Heart right ventricle (tissue), 16 donors: Measurements from ENCODE around the gene ANTXR1. TPM values are rescaled to one million over a fixed set of nuclear protein-coding genes. Genes with fewer than 3 reads are reported as not detected.

Experiments used
- ATAC-seq, 8 donors: fragments of 200-7000 bp; cut with Tn5 transposase; one replicate each; pipeline ENCODE4 v1.9.1; 2020; ENCODE audit warnings: mild to moderate bottlenecking in 8 of 8, moderate library complexity in 8 of 8, moderate number of reproducible peaks in 1 of 8
- DNase-seq, 2 donors: peaks; one replicate each; pipeline ENCODE4 v3.0.0-alpha.2; 2020
- H3K27ac ChIP-seq, 10 donors: fragments of 200-600 bp; sonication (generic) in 2 of 10; one replicate each; pipeline versions ENCODE4 v1.5.0 to v1.8.0; 2020 to 2022; ENCODE audit warnings: mild to moderate bottlenecking in 3 of 10
- H3K27me3 ChIP-seq, 7 donors: fragments of 200-600 bp; one replicate each; pipeline ENCODE4 v1.8.0; 2021 to 2022; ENCODE audit warnings: mild to moderate bottlenecking in 2 of 7
- H3K36me3 ChIP-seq, 9 donors: fragments of 200-600 bp; sonication (generic) in 1 of 9; one replicate each; pipeline versions ENCODE4 v1.5.0 to v1.8.0; 2020 to 2022; ENCODE audit warnings: mild to moderate bottlenecking in 2 of 9
- H3K4me1 ChIP-seq, 9 donors: fragments of 200-600 bp; sonication (generic) in 1 of 9; one replicate each; pipeline versions ENCODE4 v1.5.0 to v1.8.0; 2020 to 2022; ENCODE audit warnings: mild to moderate bottlenecking in 4 of 9
- H3K4me3 ChIP-seq, 10 donors: fragments of 200-600 bp; sonication (generic) in 2 of 10; one replicate each; pipeline versions ENCODE4 v1.5.0 to v1.8.0; 2020 to 2022; ENCODE audit warnings: mild to moderate bottlenecking in 7 of 10, moderate library complexity in 2 of 10
- H3K9me3 ChIP-seq, 11 donors: fragments of 200-600 bp in 10 of 11; sonication (generic) in 2 of 11; one replicate each; pipeline versions ENCODE4 v1.5.0 to v1.8.0; 2013 to 2022; ENCODE audit warnings: mild to moderate bottlenecking in 2 of 11, control low read depth in 1 of 11, moderate library complexity in 1 of 11
- WGBS, 2 donors: extraction: QIAGEN DNeasy Blood & Tissue Kit; methylation state at CpG; one replicate each; pipeline ENCODE4 v1.1.7; 2013; ENCODE audit warnings: inconsistent platforms in 1 of 2; 5-methylcytosine and 5-hydroxymethylcytosine counted together
- intact Hi-C, 10 donors: fragments of 100-400 bp; cut with DNase I; formaldehyde crosslinking; loops; one replicate each; pipeline versions ENCODE4 v1.11.1 to v1.14.2; 2022
- polyA plus RNA-seq, 2 donors: library from polyadenylated mRNA; stranded (reverse); fragments of 200-250 nt; gene quantifications; one replicate each; pipeline ENCODE4 v1.2.3, GENCODE V29; 2013
- total RNA-seq, 10 donors: library from RNA; stranded (reverse); fragmentation: NEBNext Ultra II Directional in 3 of 10; extraction: Animal tissue kit (Norgen Biotek cat#: 25700) in 3 of 10; gene quantifications; one replicate each; pipeline versions ENCODE4 v1.2.1 to v1.2.4, GENCODE V29; 2021 to 2023
- TF ChIP-seq, protein P1 (sequence below), 9 donors: fragments of 200-600 bp; sonication (generic) in 2 of 9; IDR thresholded peaks; one replicate each; pipeline versions ENCODE4 v1.5.0 to v1.8.0; 2021 to 2022; ENCODE audit warnings: antibody characterized with exemption in 9 of 9, mild to moderate bottlenecking in 5 of 9, moderate library complexity in 1 of 9
- donor health status: Arrhythmogenic right ventricular cardiomyopathy.
- donor health status: ischemic (EF 13 %, LVEDD 7.1; RV severe dilation, severe dysfunction).
- donor health status: healthy with polysubstance abuse.
- donor health status: DM: no; HTN: yes; CAD: no.
- donor health status: DM: no; HTN: no; CAD: no.
- donor health status: ischemic (EF 25% LVEDD 6.9; RV normal size, moderate dysfunction).
- donor health status: ischemic (EF 25% LVEDD 5.7; RV mildly dilated, moderate dysfunction).
- donor health status: healthy.
- donor health status: DM: yes; HTN: yes; CAD: no.
- donor health status: Ischemic cardiomyopathy.
- donor health status: ischemic (EF 35%, LVEDD 5.7; RV mildly dilated, moderate dysfunction).
- donor health status: nonischemic (EF 11% LVEDD 7.7; RV severe dilation, severe dysfunction).
- donor health status: DM: yes; HTN: yes; CAD: no.
- donor health status: PGD.
- donor health status: ischemic (EF 29% LVEDD 5.4; RV normal size, mild dysfunction).
- donor health status: nonischemic (EF 23%, LVEDD 6.1; RV moderate dilation, normal function).

Gene ANTXR1
- total and polyA plus RNA-seq, 12 donors: 8.9 to 33.1 (median 24.1) TPM

DNA sequence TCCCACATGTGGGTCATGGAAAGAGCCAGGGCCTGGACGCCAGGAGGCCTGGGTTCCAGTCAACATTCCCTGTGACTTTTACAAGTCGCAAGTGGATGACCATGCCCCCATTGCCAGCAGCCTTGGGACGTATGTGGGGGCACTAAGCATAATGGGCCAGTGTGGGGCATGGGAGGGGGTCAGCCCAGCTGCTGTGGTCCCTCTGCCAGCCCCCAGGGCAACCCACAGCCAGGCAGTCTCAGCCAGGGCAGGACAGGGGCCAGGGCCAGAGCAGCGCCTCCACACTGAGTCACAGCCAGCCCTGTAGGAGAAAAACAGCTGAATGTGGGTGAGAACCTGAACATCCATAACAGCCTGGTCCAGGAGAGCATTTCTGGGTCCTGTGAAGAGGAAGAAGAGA lies 200.8 kb downstream of the ANTXR1 start:
- H3K4me1 ChIP-seq: peaks cover 0 to 54% (median 35%) of the 10 kb centered on the region in 9 donors

DNA sequence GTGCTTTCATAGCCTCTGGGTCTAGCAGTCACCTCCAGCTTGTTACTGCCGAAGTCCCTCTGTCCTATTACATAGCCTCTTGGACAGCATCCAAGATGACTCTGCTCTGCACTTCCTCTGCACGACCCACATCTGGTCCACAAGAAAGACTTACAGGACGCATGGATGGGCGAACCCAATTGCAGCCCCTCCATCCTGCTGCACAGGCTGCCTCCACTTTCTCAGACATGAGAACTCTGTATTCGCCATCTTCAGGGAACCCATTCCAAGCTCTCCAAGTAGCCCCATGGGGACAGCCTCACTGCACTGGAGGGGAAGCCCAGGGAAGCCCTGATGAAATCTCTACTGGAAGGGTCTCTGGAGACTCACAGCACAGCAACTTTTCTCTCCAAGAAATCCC lies 201.9 kb downstream of the ANTXR1 start:
- intact Hi-C loops: loop anchor here in 1 of 10 donors (10.0 kb wide), 1 partner anchor 90 kb away; no protein-coding TSS in a partner anchor
- Histone ChIP-seq H3K9me3 (no peaks in the 10 kb centered on the region), H3K4me3 (no peak overlapping the region), H3K4me1 (peaks cover 0 to 54% (median 35%) of the 10 kb centered on the region in 9 donors), H3K27me3 (no peaks in the 10 kb centered on the region), H3K36me3 (no peaks in the 10 kb centered on the region), H3K27ac (peak overlapping the region in 5 of 10 donors; percentile 28 to 71 (median 52))
- DNase-seq: peak; percentile 20 to 64
- TF ChIP-seq, protein P1, sequence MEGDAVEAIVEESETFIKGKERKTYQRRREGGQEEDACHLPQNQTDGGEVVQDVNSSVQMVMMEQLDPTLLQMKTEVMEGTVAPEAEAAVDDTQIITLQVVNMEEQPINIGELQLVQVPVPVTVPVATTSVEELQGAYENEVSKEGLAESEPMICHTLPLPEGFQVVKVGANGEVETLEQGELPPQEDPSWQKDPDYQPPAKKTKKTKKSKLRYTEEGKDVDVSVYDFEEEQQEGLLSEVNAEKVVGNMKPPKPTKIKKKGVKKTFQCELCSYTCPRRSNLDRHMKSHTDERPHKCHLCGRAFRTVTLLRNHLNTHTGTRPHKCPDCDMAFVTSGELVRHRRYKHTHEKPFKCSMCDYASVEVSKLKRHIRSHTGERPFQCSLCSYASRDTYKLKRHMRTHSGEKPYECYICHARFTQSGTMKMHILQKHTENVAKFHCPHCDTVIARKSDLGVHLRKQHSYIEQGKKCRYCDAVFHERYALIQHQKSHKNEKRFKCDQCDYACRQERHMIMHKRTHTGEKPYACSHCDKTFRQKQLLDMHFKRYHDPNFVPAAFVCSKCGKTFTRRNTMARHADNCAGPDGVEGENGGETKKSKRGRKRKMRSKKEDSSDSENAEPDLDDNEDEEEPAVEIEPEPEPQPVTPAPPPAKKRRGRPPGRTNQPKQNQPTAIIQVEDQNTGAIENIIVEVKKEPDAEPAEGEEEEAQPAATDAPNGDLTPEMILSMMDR (IDR thresholded peaks at IDR 0.05): no peak
- peak; percentile 67 to 84 (median 77) for ATAC-seq
- WGBS, 2 donors: 31 to 36% methylated on average over 5 of the region's 5 CpGs

More for the DNA sequence above, 200.8 kb downstream of the ANTXR1 start:
- ATAC-seq (peak in 2 of 8 donors; percentile 29 to 31), DNase-seq (no peak)
- intact Hi-C loops: loop anchor here in 1 of 10 donors (10.0 kb wide), 1 partner anchor 91 kb away; no protein-coding TSS in a partner anchor
- no peaks in the 10 kb centered on the region for H3K27me3 ChIP-seq
- WGBS, 2 donors: 85 to 90% methylated on average over 4 of the region's 4 CpGs
- no peaks in the 10 kb centered on the region for H3K36me3 ChIP-seq
- TF ChIP-seq, protein P1 (IDR thresholded peaks at IDR 0.05): no peak
- H3K9me3 ChIP-seq: no peaks in the 10 kb centered on the region
- H3K4me3 ChIP-seq: no peak overlapping the region
- H3K27ac ChIP-seq: peak overlapping the region in 7 of 10 donors; percentile 28 to 71 (median 48)

DNA sequence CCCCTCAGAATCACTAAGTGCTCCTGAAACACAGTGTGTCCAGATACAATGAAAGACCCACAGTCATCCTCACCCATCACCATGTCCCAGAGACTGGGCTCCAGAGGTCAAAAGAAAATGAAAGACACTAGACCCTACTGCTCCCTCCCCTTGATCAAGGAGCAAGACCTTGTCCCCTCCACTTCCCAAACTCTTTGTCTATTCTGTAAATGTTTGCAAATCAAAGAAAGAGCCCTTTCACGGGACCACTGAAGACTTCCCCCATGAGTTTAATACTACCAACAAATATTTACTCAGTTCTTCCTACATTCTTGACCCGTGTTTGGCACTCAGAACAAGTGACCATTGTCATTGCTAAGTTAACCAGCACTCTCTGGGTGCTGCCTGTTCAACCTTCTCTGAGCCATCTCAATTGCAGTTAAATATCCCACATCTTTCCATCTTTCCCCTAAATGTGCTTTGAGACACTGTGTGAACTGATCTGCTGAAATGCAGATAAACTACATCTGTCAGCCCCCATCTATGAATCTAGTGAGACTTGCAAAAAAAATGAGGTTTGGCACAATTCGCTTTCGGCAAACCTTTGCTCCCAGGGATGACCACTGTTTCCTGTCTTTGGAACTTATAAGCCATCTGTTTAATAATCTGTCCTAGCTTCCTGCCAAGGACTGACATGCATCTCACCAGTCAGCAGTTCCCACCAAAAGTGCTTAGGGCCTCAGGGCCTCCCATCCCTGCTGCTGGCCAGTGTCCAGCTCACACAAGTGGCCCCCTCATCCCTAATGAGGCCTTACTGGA lies 203.8 kb downstream of the ANTXR1 start:
- peak overlapping the region in 1 of 10 donors; percentile 38 for H3K27ac ChIP-seq
- no peaks in the 10 kb centered on the region for H3K27me3 ChIP-seq
- ATAC-seq: peak in 7 of 8 donors; percentile 31 to 56 (median 49)
- H3K36me3 ChIP-seq: no peaks in the 10 kb centered on the region
- H3K9me3 ChIP-seq: no peaks in the 10 kb centered on the region
- H3K4me3 ChIP-seq: no peak overlapping the region
- intact Hi-C loops: loop anchor here in 1 of 10 donors (10.0 kb wide), 1 partner anchor 88 kb away; no protein-coding TSS in a partner anchor
- DNase-seq: peak; percentile 24 to 46
- TF ChIP-seq, protein P1 (IDR thresholded peaks at IDR 0.05): no peak
- H3K4me1 ChIP-seq: peaks cover 0 to 59% (median 40%) of the 10 kb centered on the region in 9 donors
- WGBS, 2 donors: 44 to 53% methylated on average over 4 of the region's 4 CpGs

DNA sequence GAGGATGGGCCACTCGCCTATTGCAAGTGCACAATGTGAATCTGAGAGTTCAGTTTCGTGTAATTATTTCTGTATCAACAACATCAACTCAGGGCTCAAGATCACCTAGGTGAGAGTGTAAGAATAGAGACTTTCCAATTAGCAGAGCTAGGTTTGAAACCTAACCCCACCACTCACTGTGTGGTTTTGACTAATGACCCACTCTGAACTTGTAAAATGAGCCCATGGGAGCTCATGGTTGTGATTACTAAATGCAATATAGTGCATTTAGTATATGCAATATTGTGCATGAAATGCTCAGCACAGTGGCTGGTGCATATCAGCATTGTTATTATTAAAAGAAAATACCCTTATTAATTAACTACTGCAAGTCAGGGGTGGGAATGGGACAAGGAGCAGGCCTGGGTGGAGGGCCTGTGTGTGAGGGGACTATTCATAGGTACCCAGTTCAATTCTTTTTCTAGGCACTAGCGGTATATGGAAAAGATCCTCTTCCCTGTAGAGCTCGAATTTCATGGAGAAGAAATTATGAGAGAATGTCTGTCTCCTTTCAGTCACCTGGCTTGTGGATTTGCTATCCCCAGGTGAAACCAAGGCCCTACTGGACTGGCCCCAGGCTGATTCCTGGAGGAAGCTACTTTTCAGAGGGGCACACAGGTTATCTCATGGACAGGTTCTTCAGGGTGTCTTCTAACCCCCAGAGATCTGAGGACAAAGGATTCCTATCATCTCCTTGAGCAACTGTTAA lies 204.5 kb downstream of the ANTXR1 start:
- TF ChIP-seq, protein P1 (IDR thresholded peaks at IDR 0.05): no peak
- Histone ChIP-seq H3K4me3 (no peak overlapping the region), H3K9me3 (no peaks in the 10 kb centered on the region), H3K27me3 (no peaks in the 10 kb centered on the region), H3K36me3 (no peaks in the 10 kb centered on the region), H3K4me1 (peaks cover 0 to 63% (median 45%) of the 10 kb centered on the region in 9 donors), H3K27ac (no peak overlapping the region)
- DNase-seq (no peak), ATAC-seq (no peak)
- intact Hi-C loops: loop anchor here in 1 of 10 donors (10.0 kb wide), 1 partner anchor 87 kb away; no protein-coding TSS in a partner anchor
- 77 to 79% methylated on average over 4 of the region's 4 CpGs for WGBS, 2 donors
